NT2/D1 (cell line): ENCODE data around the gene PPT1.

Source experiments
- YY1 ChIP-seq: IDR thresholded peaks from 2 replicates; pipeline ENCODE4 v1.6.1; 2011; ENCODE audit not compliant: insufficient read length, insufficient read depth
- ZNF274 ChIP-seq: IDR thresholded peaks from 2 replicates; pipeline ENCODE4 v1.6.1; 2011; ENCODE audit warnings: mild to moderate bottlenecking, low read depth, low read length

GRCh38 chr1:40096646-40096976 is 441 bp downstream of the PPT1 start:
- TF ChIP-seq ZNF274 (no peak), YY1 (no peak)
